Erythroblast (primary cell): ENCODE results near the gene ARRDC1.

ENCODE experiments used
- GATA1 ChIP-seq: IDR thresholded peaks from 2 replicates; pipeline ENCODE4 v1.6.1; 2011; ENCODE audit warnings: low read depth, mild to moderate bottlenecking, control low read depth, low read length, moderate library complexity
- POLR2A ChIP-seq: IDR thresholded peaks from 2 replicates; pipeline ENCODE4 v1.6.1; 2011; ENCODE audit warnings: mild to moderate bottlenecking, low read length

- TF ChIP-seq POLR2A = no peak
- no peak for TF ChIP-seq GATA1
Measured at GRCh38 chr9:137648396-137648795, 42.9 kb downstream of the ARRDC1 start.
